WTC11 (cell line): ENCODE data around the gene LNX1.

Source experiments
- CTCF ChIP-seq: fragments of 200-600 bp; IDR thresholded peaks from 2 replicates; pipeline ENCODE4 v1.8.0; 2022; ENCODE audit warnings: antibody characterized with exemption
- EMX1 ChIP-seq: fragments of 250-450 bp; sonication (Bioruptor Pico); IDR thresholded peaks from 2 replicates; pipeline ENCODE4 v1.8.0; 2021; ENCODE audit warnings: mild to moderate bottlenecking
- FOXJ3 ChIP-seq: sonication (generic); formaldehyde crosslinking; IDR thresholded peaks from 2 replicates; pipeline ENCODE4 v1.9.0; 2021; ENCODE audit warnings: missing genetic modification reagents, mild to moderate bottlenecking, borderline replicate concordance
- MAX ChIP-seq: sonication (generic); formaldehyde crosslinking; IDR thresholded peaks from 2 replicates; pipeline ENCODE4 v1.8.0; 2022; ENCODE audit warnings: mild to moderate bottlenecking, missing genetic modification reagents
- MLX ChIP-seq: sonication (generic); formaldehyde crosslinking; IDR thresholded peaks from 2 replicates; pipeline ENCODE4 v1.8.1; 2023; ENCODE audit warnings: mild to moderate bottlenecking, missing genetic modification reagents, moderate library complexity
- STAT6 ChIP-seq: sonication (generic); formaldehyde crosslinking; conservative IDR thresholded peaks from 2 replicates; pipeline ENCODE4 v1.8.1; 2023; ENCODE audit warnings: mild to moderate bottlenecking, low read depth, missing genetic modification reagents, moderate library complexity
- USF2 ChIP-seq: sonication (generic); formaldehyde crosslinking; IDR thresholded peaks from 2 replicates; pipeline ENCODE4 v1.8.1; 2023; ENCODE audit warnings: mild to moderate bottlenecking, missing genetic modification reagents, moderate library complexity
- ZNF263 ChIP-seq: sonication (generic); formaldehyde crosslinking; IDR thresholded peaks from 2 replicates; pipeline ENCODE4 v1.8.1; 2022; ENCODE audit warnings: low read depth, mild to moderate bottlenecking, moderate library complexity, missing genetic modification reagents
- ZNF671 ChIP-seq: fragments of 250-450 bp; sonication (Bioruptor Pico); IDR thresholded peaks from 2 replicates; pipeline ENCODE4 v1.8.0; 2021; ENCODE audit warnings: mild to moderate bottlenecking

- no peak for TF ChIP-seq USF2 (CRISPR knock-in tag)
- no peak for TF ChIP-seq CTCF
- no peak for TF ChIP-seq ZNF263 (CRISPR knock-in tag)
- no peak for TF ChIP-seq FOXJ3 (CRISPR knock-in tag)
- TF ChIP-seq MAX (CRISPR knock-in tag): no peak
- TF ChIP-seq STAT6 (CRISPR knock-in tag): no peak
- TF ChIP-seq ZNF671: no peak
- no peak for TF ChIP-seq EMX1
- no peak for TF ChIP-seq MLX (CRISPR knock-in tag)
Observed at GRCh38 chr4:53537606-53538005, 53.7 kb downstream of the LNX1 start.
